Mesothelial cell of epicardium (in vitro differentiated cells): Measurements from ENCODE around the gene ABCA10. TPM values are rescaled to one million over a fixed set of nuclear protein-coding genes. Genes with fewer than 3 reads are reported as not detected.
"Not testable (repeated sequence)": the region's sequence is repeated elsewhere in the genome, so short reads cannot be mapped to it uniquely, and the experiment has no call there.

ENCODE experiments used
- DNase-seq, 2 experiments: peaks; one replicate each; pipeline ENCODE4 v3.0.0; 2021; ENCODE audit warnings: low spot score in 2 of 2; ENCODE audit not compliant: unreplicated experiment in 2 of 2
- H3K27ac Mint-ChIP-seq: 2 replicates; pipeline ENCODE4 v1.8.0; 2021; ENCODE audit warnings: mixed read lengths
- H3K27me3 Mint-ChIP-seq: 2 replicates; pipeline ENCODE4 v1.8.0; 2021; ENCODE audit warnings: low read depth, mixed read lengths
- H3K36me3 Mint-ChIP-seq: 2 replicates; pipeline ENCODE4 v1.8.0; 2021; ENCODE audit warnings: mixed read lengths
- H3K4me1 Mint-ChIP-seq: 2 replicates; pipeline ENCODE4 v1.8.0; 2021; ENCODE audit warnings: mixed read lengths
- H3K4me3 Mint-ChIP-seq: 2 replicates; pipeline ENCODE4 v1.8.0; 2021; ENCODE audit warnings: mild to moderate bottlenecking, moderate library complexity, mixed read lengths
- H3K9me3 Mint-ChIP-seq: 2 replicates; pipeline ENCODE4 v1.8.0; 2021; ENCODE audit warnings: mixed read lengths
- CTCF ChIP-seq: fragments of 200-600 bp; sonication (generic); IDR thresholded peaks from one replicate; pipeline ENCODE4 v1.5.0; 2021; ENCODE audit warnings: antibody characterized with exemption; ENCODE audit not compliant: unreplicated experiment
- total RNA-seq: library from RNA; stranded (reverse); gene quantifications from 3 replicates; pipeline ENCODE4 v1.2.1, GENCODE V29; 2021

The ABCA10 gene
- total RNA-seq, 1 donor from 2014 or later: 0.74 TPM

DNA sequence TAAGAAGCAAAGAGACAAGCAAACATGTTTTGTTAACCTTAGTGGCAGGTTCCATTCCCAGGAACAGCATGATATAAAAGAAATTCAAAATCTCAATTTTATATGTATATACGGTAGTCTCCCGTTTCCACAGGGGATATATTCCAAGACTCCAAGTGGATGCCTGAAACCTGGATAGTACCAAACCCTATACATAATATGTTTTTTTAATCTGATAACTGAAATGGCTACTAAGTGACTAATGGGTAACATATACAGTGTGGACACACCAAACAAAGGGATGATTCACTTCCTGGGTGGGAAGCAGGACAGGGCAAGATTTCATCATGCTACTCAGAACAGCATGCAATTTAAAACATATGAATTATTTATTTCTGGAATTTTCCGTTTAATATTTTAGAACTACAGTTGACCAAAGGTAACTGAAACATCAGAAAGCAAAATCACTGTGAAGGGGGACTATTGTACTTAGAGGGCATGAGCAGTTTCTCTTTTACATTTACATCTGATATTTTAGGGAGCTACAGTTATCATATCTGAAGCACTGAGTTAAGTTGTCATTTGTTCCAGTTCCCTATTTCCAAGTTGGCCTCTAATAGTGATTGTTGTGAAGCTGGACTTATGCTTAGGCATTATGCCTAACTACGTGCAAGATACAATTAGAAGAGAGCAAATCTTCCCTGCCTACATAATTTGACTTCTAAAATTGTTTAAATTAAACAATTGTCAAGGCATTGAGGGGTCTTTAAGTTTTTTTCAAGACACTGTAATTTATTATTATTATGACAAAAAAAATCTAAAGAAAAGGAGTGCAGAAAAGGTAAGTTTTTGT, 52.8 kb downstream of the ABCA10 start:
- no peaks in the 10 kb centered on the region for H3K9me3 Mint-ChIP-seq
- no peaks in the 10 kb centered on the region for H3K36me3 Mint-ChIP-seq
- no peak for DNase-seq
- no peaks in the 10 kb centered on the region for H3K4me1 Mint-ChIP-seq
- H3K27me3 Mint-ChIP-seq: peaks cover 3% of the 10 kb centered on the region
- no peak overlapping the region for H3K4me3 Mint-ChIP-seq
- no peak overlapping the region for H3K27ac Mint-ChIP-seq
- no peak for TF ChIP-seq CTCF

DNA sequence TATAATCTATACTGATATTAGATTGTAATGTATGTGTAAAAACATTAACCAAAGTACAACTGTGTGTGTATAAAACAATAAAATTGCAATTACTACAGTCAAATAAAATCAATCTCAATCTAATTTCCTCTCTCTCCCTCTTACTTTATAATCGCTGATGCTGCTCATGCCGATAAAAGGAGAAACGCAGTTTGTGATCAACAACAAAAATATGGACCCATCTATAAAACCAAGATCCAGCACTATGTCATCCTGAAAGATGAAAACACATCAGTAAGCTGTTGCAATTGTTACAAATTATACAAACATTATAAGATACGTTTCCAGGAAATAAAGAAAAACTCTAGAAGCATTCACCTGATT, 53.4 kb downstream of the ABCA10 start:
- Mint-ChIP-seq H3K9me3 (peaks cover 4% of the 10 kb centered on the region), H3K36me3 (no peaks in the 10 kb centered on the region), H3K27ac (no peak overlapping the region), H3K4me3 (no peak overlapping the region), H3K4me1 (no peaks in the 10 kb centered on the region), H3K27me3 (peaks cover 3% of the 10 kb centered on the region)
- no peak for TF ChIP-seq CTCF
- DNase-seq: no peak

DNA sequence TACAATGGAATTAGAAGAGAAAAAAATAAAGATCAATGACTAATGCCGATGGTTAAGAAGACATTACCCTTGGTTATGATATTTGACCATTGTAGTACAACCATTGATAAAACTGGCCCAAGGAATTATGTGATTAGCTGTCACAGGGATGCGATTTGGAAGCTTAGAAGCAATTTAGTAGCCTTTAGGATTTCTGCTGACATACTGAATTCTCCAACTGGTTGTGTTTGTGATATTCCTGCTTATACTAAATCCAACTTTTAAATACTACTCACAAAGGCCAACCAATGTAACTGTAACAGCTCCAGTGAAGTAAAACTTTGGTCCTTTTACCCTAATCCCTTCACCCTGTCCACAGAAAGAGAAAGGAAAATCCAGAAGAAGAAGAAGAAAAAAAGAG, 55.5 kb downstream of the ABCA10 start:
- no peaks in the 10 kb centered on the region for H3K36me3 Mint-ChIP-seq
- peaks cover 9% of the 10 kb centered on the region for H3K27me3 Mint-ChIP-seq
- DNase-seq: no peak
- H3K4me1 Mint-ChIP-seq: no peaks in the 10 kb centered on the region
- no peak for TF ChIP-seq CTCF
- H3K27ac Mint-ChIP-seq: no peak overlapping the region
- H3K9me3 Mint-ChIP-seq: peaks cover 12% of the 10 kb centered on the region
- H3K4me3 Mint-ChIP-seq: no peak overlapping the region

DNA sequence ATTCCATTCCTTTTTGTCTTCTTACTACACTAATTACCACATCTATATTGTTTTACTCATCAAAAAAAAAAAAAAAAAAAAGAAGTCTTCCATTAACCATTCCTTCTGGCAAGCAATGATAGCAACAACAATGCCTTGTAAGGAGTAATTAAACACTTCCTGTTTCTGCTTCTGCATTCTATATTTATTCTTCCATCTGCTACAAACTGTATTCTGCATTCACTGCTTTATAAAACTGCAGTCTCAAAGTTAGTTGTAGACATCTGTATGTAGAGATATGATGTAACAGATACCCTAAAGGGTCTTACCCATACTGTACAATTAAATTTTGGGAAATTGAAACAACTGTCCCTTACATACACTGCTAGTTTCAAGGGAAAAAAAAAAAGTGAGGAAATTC, 58.2 kb downstream of the ABCA10 start:
- no peak for TF ChIP-seq CTCF
- no peak for DNase-seq
- Mint-ChIP-seq H3K27me3 (peaks cover 19% of the 10 kb centered on the region), H3K4me1 (no peaks in the 10 kb centered on the region), H3K36me3 (no peaks in the 10 kb centered on the region), H3K9me3 (peaks cover 12% of the 10 kb centered on the region), H3K4me3 (no peak overlapping the region), H3K27ac (no peak overlapping the region)

- not testable (repeated sequence) for H3K4me1 Mint-ChIP-seq, H3K27ac Mint-ChIP-seq, H3K36me3 Mint-ChIP-seq, H3K4me3 Mint-ChIP-seq, DNase-seq
- Mint-ChIP-seq H3K9me3 (peaks cover 12% of the 10 kb centered on the region), H3K27me3 (peaks cover 23% of the 10 kb centered on the region)
Observed at GRCh38 chr17:69168642-69169041, 60.0 kb downstream of the ABCA10 start.

DNA sequence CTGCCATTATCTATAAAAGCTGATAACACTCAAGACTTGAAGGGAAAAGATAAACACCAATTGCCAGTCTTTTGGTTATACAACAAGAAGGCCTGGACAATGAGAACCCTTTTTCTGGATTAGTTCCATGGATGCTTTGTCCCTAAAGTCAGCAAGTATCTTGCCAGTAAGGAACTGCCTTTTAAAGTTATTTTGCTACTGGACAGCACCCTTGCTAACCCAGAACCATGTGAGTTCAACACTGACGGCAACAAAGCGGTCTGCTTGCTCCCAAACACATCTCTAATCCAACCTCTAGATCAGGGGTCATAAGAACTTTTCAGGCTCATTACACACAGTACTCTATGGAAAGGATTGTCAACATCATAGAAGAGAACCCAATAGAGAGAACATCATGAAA, 61.7 kb downstream of the ABCA10 start:
- TF ChIP-seq CTCF: no peak
- Mint-ChIP-seq H3K4me1 (no peaks in the 10 kb centered on the region), H3K27ac (no peak overlapping the region), H3K9me3 (peaks cover 12% of the 10 kb centered on the region), H3K27me3 (peaks cover 31% of the 10 kb centered on the region), H3K36me3 (no peaks in the 10 kb centered on the region), H3K4me3 (no peak overlapping the region)
- no peak for DNase-seq
